Central memory CD8-positive, alpha-beta T cell (primary cell): ENCODE measurements around the gene ZNF816.
"Not testable (repeated sequence)": the region's sequence is repeated elsewhere in the genome, so short reads cannot be mapped to it uniquely, and the experiment has no call there.

Experiments used
- ATAC-seq: fragments of 150-1000 bp; cut with Tn5 transposase; replicated peaks from 2 replicates; pipeline ENCODE4 v1.10.0; 2022; ENCODE audit warnings: mild to moderate bottlenecking, moderate FRiP score, moderate number of reproducible peaks; ENCODE audit not compliant: poor library complexity, severe bottlenecking; ENCODE audit errors: extremely low read depth
- DNase-seq, 2 donors: peaks; one replicate each; pipeline ENCODE4 v3.0.0; 2021; ENCODE audit warnings: low spot score in 2 of 2
- H3K27ac Mint-ChIP-seq: one replicate; pipeline ENCODE4 v1.8.0; 2022; ENCODE audit warnings: low read depth, mild to moderate bottlenecking, moderate library complexity, mixed read lengths
- H3K27me3 Mint-ChIP-seq: one replicate; pipeline ENCODE4 v1.8.0; 2022; ENCODE audit warnings: mixed read lengths
- H3K36me3 Mint-ChIP-seq: one replicate; pipeline ENCODE4 v1.8.0; 2022; ENCODE audit warnings: mild to moderate bottlenecking, moderate library complexity, mixed read lengths; ENCODE audit not compliant: insufficient read depth
- H3K4me1 Mint-ChIP-seq: one replicate; pipeline ENCODE4 v1.8.0; 2022; ENCODE audit warnings: mixed read lengths
- H3K4me3 Mint-ChIP-seq: one replicate; pipeline ENCODE4 v1.8.0; 2022; ENCODE audit warnings: mild to moderate bottlenecking, moderate library complexity, mixed read lengths
- H3K9me3 Mint-ChIP-seq: one replicate; pipeline ENCODE4 v1.8.0; 2022; ENCODE audit warnings: mixed read lengths

ZNF816 gene

DNA sequence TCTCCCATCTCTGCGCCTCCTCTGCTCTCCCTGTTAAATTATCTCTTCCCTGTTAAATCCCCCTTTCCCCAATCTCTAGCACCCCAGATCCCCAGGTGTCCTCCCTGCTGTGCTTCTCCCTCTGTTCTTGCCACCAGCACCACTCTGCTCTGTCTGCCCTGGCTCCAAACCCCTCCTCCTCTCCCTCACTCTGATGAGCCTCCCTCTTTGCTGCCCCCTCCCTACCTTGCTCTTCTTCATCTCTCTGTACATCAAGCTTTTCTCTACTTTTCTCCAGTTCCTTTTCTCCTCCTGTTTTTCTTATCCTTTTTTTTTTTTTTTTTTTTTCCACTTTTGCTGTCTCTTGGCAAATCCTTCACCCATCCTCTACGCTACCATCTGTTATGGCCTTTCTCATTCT is 21.2 kb downstream of the ZNF816 start:
- not testable (repeated sequence) for ATAC-seq, H3K36me3 Mint-ChIP-seq

DNA sequence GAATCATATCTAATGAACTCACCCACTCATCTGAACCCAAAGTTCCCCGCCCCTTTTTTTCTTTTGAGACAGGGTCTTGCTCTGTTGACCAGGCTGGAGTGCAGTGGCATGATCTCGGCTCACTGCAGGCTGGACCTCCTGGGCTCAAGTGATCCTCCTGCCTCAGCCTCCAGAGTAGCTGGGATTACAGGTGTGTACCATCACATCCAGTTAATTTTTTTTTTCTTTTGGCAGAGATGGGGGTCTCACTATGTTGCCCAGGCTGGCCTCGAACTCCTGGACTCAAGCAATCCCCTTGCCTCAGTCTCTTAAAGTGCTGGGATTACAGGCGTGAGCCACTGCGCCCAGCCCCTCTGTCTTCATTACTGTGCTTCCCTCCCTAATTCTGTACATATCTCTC is 21.8 kb downstream of the ZNF816 start:
- H3K9me3 Mint-ChIP-seq, ATAC-seq, H3K27me3 Mint-ChIP-seq, H3K36me3 Mint-ChIP-seq, DNase-seq: not testable (repeated sequence)
- Mint-ChIP-seq H3K4me3 (peak overlapping the region; percentile 93), H3K27ac (peak overlapping the region; percentile 90), H3K4me1 (peaks cover 32% of the 10 kb centered on the region)

More for the DNA sequence above, 21.2 kb downstream of the ZNF816 start:
- not testable (repeated sequence) for H3K9me3 Mint-ChIP-seq, DNase-seq, H3K27me3 Mint-ChIP-seq
- Mint-ChIP-seq H3K27ac (peak overlapping the region; percentile 90), H3K4me3 (peak overlapping the region; percentile 93), H3K4me1 (peaks cover 29% of the 10 kb centered on the region)

DNA sequence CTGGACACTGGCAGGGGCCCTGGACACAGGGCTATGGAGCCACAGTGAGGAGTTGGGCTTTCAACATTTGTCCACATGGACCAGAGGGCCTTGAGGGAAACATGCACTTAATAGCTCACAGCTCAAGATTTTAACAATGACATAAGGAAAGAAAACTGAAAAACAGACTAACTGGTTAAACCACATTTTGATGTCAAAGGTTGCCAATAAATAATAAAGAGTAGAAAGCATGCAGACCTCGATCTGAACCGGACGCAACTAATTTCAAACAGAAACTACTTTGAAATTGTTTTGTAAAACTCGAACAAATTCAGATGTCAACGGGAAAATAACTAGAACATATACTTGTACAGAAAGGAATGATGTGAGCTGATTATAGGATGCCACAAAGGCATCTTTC is 23.9 kb downstream of the ZNF816 start:
- H3K27ac Mint-ChIP-seq = peak overlapping the region; percentile 20

DNA sequence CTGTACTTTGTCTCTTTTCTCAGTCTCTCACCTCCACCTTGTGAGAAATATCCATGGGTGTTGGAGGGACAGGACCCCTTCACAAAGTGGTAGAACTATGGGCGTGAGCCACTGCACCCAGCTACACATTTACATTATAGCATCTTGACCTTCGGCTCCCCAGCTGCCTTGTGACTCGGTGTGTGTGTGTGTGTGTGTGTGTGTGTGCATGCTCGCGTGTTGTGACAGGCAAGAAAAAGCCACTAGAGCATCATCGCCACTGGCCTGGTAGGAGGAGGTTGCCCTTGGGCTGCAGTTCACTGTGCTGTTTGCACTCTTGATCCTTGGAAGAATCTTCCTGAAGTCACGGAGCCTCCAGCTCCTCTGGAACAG is 25.7 kb downstream of the ZNF816 start:
- Mint-ChIP-seq H3K4me3 (no peak overlapping the region), H3K36me3 (peaks cover 2% of the 10 kb centered on the region), H3K27me3 (no peaks in the 10 kb centered on the region), H3K27ac (peak overlapping the region; percentile 75), H3K4me1 (peaks cover 33% of the 10 kb centered on the region), H3K9me3 (no peaks in the 10 kb centered on the region)
- DNase-seq (no peak), ATAC-seq (no peak)

More for the DNA sequence above, 23.9 kb downstream of the ZNF816 start:
- H3K36me3 Mint-ChIP-seq = peaks cover 6% of the 10 kb centered on the region
- ATAC-seq (no peak), DNase-seq (no peak)
- H3K9me3 Mint-ChIP-seq = no peaks in the 10 kb centered on the region
- H3K27me3 Mint-ChIP-seq = no peaks in the 10 kb centered on the region
- peak overlapping the region; percentile 52 for H3K4me3 Mint-ChIP-seq
- peaks cover 32% of the 10 kb centered on the region for H3K4me1 Mint-ChIP-seq

DNA sequence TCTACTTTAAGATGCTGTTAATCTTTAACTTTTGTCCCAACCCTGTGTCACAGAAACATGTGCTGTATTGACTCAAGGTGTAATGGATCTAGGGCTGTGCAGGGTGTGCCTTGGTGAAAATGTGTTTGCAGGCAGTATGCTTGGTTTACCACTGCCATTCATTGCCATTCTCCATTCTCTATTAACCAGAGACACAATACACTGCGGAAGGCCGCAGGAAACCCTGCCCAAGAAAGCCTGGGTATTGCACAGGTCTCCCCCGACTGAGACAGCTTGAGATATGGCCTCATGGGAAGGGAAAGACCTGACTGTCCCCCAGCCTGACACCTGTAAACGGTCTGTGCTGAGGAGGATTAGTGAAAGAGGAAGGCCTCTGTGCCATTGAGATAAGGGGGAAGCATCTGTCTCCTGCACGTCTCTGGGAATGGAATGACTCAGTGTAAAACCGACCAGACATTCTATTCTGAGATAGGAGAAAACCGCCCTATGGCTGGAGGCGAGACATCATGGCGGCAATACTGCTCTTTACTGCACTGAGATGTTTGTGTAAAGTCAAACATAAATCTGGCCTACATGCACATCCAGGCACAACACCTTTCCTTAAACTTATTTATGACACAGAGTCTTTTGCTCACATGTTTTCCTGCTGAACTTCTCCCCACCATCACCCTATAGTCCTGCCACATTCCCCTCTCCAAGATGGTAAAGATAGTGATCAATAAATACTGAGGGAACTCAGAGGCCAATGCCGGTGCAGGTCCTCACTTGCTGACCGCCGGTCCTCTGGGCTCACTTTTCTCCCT is 26.3 kb downstream of the ZNF816 start:
- Mint-ChIP-seq H3K4me3 (no peak overlapping the region), H3K9me3 (no peaks in the 10 kb centered on the region), H3K27me3 (no peaks in the 10 kb centered on the region), H3K4me1 (peaks cover 28% of the 10 kb centered on the region), H3K36me3 (no peaks in the 10 kb centered on the region), H3K27ac (peak overlapping the region; percentile 75)
- ATAC-seq = no peak
- no peak for DNase-seq

DNA sequence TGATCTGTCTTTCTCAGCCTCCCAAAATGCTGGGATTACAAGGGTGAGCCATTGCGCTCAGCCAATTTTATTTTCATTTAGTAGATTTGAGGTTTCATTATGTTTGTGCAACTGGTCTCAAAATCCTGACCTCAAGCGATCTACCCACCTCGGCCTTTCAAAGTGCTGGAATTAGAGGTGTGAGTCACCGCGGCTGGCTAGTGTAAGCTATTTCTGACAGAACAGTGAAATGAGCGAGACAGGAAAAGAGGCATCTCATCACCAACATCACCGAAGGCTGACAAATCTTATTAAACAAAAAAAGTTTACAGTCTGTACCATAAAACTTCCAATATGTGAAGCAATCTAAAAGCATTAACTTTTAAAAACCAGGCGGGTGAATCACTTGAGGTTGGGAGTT is 27.2 kb downstream of the ZNF816 start:
- H3K27ac Mint-ChIP-seq = no peak overlapping the region

DNA sequence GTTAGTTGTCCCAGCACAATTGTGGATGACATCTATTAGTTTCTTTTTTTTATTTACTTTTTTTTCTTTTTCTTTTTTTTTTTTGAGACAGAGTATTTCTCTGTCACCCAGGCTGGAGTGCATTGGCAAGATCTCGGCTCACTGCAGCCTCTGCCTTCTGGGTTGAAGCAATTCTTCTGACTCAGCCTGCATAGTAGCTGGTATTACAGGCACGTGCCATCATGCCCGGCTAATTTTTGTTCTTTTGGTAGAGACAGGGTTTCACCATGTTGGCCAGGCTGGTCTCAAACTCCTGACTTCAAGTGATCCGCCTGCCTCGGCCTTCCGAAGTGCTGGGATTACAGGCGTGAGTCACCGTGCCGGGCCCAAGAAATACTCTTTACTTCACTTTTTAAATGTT is 38.0 kb downstream of the ZNF816 start:
- DNase-seq, ATAC-seq, H3K4me3 Mint-ChIP-seq, H3K27me3 Mint-ChIP-seq, H3K9me3 Mint-ChIP-seq, H3K27ac Mint-ChIP-seq: not testable (repeated sequence)
- Mint-ChIP-seq H3K4me1 (peaks cover 19% of the 10 kb centered on the region), H3K36me3 (peaks cover 11% of the 10 kb centered on the region)

More for the DNA sequence above, 27.2 kb downstream of the ZNF816 start:
- H3K4me1 Mint-ChIP-seq = peaks cover 24% of the 10 kb centered on the region
- DNase-seq = no peak
- no peak for ATAC-seq
- peaks cover 2% of the 10 kb centered on the region for H3K36me3 Mint-ChIP-seq
- no peak overlapping the region for H3K4me3 Mint-ChIP-seq
- H3K9me3 Mint-ChIP-seq = no peaks in the 10 kb centered on the region
- no peaks in the 10 kb centered on the region for H3K27me3 Mint-ChIP-seq

DNA sequence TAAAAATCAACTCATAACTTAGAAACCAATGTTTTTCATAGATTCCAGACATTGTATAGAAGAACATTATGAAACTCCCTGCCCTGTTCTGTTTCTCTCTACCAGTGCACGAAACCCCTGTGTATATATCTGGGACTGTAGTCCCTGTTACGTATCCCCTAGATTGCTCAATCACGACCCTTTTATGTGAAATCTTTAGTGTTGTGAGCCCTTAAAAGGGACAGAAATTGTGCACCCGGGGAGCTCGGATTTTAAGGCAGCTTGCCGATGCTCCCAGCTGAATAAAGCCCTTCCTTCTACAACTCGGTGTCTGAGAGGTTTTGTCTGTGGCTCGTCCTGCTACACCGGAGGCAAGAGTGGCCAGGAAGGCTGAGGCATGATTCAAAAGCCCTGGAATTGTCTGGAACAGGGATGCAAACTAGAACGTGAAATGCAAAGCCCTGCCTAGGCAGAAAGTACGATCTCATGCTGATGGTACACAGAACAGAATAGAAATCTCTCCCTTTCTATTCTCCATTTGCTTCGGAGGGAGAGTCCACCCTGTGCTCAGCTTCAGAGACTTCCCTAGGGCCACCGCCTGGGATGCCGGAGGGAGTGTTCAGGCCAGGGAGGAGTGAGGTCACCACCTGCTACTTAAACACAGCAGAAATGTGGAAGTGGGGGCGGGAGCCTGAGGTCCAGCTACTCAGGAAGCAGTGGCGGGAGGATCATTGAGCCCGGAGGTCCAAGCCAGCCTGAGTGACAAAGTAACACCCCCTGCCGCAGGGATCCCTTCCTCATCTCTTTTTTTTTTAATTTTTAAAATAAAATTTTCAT is 38.7 kb downstream of the ZNF816 start:
- Mint-ChIP-seq H3K4me3 (peak overlapping the region; percentile 84), H3K27ac (peak overlapping the region; percentile 1), H3K27me3 (no peaks in the 10 kb centered on the region), H3K9me3 (no peaks in the 10 kb centered on the region), H3K36me3 (peaks cover 10% of the 10 kb centered on the region), H3K4me1 (peaks cover 19% of the 10 kb centered on the region)
- DNase-seq = no peak
- ATAC-seq = no peak

DNA sequence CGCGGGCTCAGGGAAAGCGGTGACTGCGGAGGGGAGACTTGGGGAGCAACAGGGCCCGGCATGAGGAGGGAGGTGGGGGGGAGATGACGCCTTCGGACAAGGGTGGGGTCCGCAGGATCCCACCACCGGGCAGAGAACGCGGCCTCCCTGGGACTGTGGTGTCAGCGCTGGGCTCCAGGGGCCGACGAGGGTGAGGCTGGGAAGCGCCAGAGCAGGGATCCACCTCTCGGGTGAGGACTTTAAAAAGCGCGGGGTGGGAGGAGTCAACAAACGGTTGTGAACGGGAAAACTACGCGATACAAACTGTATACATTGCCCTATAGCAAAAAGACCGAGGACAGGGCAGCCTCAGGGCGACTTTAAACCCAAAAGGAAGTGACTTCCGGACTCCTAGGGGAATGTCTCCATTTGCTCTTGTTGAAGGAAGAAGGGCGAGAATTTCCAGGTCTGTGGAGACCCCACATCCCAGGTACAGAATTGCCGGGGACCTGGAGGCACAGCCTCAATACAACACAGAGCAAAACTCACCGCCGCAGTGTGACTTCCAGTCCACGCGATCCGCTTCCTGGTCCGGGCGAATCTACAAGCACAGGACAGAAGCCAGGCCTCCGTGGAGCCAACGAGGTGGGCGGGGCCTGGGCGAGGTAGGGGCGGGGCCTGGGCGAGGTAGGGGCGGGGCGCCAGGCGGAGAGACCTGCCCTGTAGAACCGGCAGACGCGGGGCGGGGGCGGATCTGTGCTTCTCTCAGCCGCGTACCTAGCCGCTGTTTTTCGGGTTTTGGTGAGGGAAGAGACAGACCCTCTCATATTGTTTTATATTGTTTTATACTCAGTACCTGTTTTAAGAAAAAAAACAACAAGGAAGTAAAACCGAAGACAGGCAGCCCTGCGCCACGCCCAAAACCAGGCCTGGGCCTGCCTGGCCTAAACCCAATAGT is 39.6 kb downstream of the ZNF816 start, which contains the start of gene ZNF888:
Gene ZNF888, minus strand, starts transcription at position 588 of the 937 bp plus-strand sequence. CDS start 5,555 bp downstream, outside the sequence.
- Mint-ChIP-seq H3K9me3 (no peaks in the 10 kb centered on the region), H3K36me3 (peaks cover 5% of the 10 kb centered on the region), H3K27ac (peak within 1 kb of the TSS; percentile 1), H3K27me3 (no peaks in the 10 kb centered on the region), H3K4me1 (peaks cover 19% of the 10 kb centered on the region), H3K4me3 (peak within 1 kb of the TSS; percentile 84)
- peak; percentile 99 for ATAC-seq
- DNase-seq = peak; percentile 67 to 73

DNA sequence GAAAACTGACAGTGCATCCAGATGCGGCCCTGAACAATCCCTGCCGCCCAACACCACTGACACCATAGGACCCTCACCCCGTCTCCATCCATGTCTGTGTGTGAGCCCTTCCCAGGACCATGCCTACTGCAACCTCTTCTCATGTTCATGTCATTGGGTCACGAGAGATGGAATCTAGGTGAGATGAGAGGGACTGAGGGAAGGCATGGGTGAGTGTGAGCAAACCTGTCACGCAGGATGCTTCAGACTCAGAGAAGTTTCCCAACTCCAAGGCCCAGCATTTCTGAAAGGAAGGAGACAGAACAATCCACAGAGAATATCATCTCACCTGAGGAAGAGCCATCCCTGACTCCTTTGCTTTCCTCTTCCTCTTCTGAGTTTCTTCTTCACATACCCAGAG is 45.1 kb downstream of the ZNF816 start:
- Mint-ChIP-seq H3K4me3 (no peak overlapping the region), H3K36me3 (peaks cover 17% of the 10 kb centered on the region), H3K27ac (no peak overlapping the region), H3K4me1 (peaks cover 16% of the 10 kb centered on the region), H3K9me3 (no peaks in the 10 kb centered on the region), H3K27me3 (no peaks in the 10 kb centered on the region)
- ATAC-seq (no peak), DNase-seq (no peak)

DNA sequence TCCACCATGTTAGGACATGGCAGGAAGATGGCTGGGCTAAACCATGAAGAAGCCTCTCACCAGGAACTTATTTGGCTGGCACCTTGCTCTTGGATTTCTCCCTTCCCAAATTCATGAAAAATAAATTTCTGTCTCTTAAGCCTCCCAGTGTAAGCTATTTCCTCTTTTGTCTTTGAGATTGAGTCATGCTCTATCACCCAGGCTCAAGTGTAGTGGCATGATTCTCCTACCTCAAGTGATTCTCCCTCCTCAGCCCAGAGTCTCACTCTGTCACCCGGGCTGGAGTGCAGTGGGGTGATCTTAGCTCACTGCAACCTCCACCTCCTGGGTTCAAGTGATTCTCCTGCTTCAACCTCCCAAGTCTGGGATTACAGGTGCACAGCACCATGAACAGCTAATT is 52.0 kb downstream of the ZNF816 start:
- Mint-ChIP-seq H3K4me3 (no peak overlapping the region), H3K4me1 (no peaks in the 10 kb centered on the region), H3K9me3 (peaks cover 19% of the 10 kb centered on the region), H3K27me3 (no peaks in the 10 kb centered on the region), H3K36me3 (peaks cover 26% of the 10 kb centered on the region), H3K27ac (no peak overlapping the region)
- DNase-seq (no peak), ATAC-seq (no peak)
